Kidney (tissue), 14 donors: ENCODE results near the gene GNRHR. TPM values are rescaled to one million over a fixed set of nuclear protein-coding genes. Genes with fewer than 3 reads are reported as not detected.

Source experiments
- DNase-seq, 5 donors: peaks; one replicate each; pipeline ENCODE4 v3.0.0-alpha.2; 2013 to 2020
- FAIRE-seq: peaks from 2 replicates; lab custom pipeline; 2012; peaks lifted over from hg19 to GRCh38; lab: Jason Lieb, UNC
- H3K27ac ChIP-seq, 2 donors: one replicate each; pipeline ENCODE4 v1.7.0; 2013; ENCODE audit warnings: low read depth in 2 of 2, low read length in 2 of 2, inconsistent platforms in 1 of 2
- H3K27me3 ChIP-seq: one replicate; pipeline ENCODE4 v1.7.1; 2013; ENCODE audit warnings: low read length, inconsistent platforms; ENCODE audit not compliant: control insufficient read depth, insufficient read depth
- H3K36me3 ChIP-seq, 3 donors: one replicate each; pipeline versions ENCODE4 v1.7.0 to v1.7.1; 2013; ENCODE audit warnings: low read length in 3 of 3, control low read depth in 1 of 3, inconsistent platforms in 1 of 3; ENCODE audit not compliant: insufficient read depth in 3 of 3, control insufficient read depth in 2 of 3
- H3K4me1 ChIP-seq, 3 donors: one replicate each; pipeline versions ENCODE4 v1.7.0 to v1.7.1; 2013; ENCODE audit warnings: low read length in 3 of 3, inconsistent platforms in 1 of 3, low read depth in 1 of 3; ENCODE audit not compliant: control insufficient read depth in 2 of 3, insufficient read depth in 2 of 3
- H3K4me3 ChIP-seq, 3 donors: one replicate each; pipeline versions ENCODE4 v1.7.0 to v1.8.1; 2013; ENCODE audit warnings: low read length in 3 of 3, control low read depth in 1 of 3, inconsistent platforms in 1 of 3
- H3K9ac ChIP-seq, 3 donors: one replicate each; pipeline versions ENCODE4 v1.7.0 to v1.7.1; 2013; ENCODE audit warnings: low read length in 3 of 3, control low read depth in 1 of 3, inconsistent platforms in 1 of 3
- H3K9me3 ChIP-seq, 3 donors: one replicate each; pipeline versions ENCODE4 v1.7.0 to v1.7.1; 2013; ENCODE audit warnings: low read length in 3 of 3, control low read depth in 1 of 3, inconsistent platforms in 1 of 3; ENCODE audit not compliant: control insufficient read depth in 2 of 3, insufficient read depth in 1 of 3
- CTCF ChIP-seq: IDR thresholded peaks from 3 replicates; pipeline ENCODE4 v1.5.1; 2012; ENCODE audit warnings: mild to moderate bottlenecking, moderate library complexity, borderline replicate concordance; ENCODE audit not compliant: insufficient read depth; ENCODE audit errors: extremely low read depth
- intact Hi-C: fragments of 100-400 bp; cut with DNase I; formaldehyde crosslinking; loops from one replicate; pipeline ENCODE4 v1.11.1; 2022
- polyA plus RNA-seq: library from polyadenylated mRNA; stranded (reverse); fragments of 350-450 nt; fragmentation: Illumina TruSeq; extraction: RNeasy Lipid Tissue Mini Kit (QIAGEN cat#74804); gene quantifications from one replicate; pipeline ENCODE4 v1.2.3, GENCODE V29; 2014; ENCODE audit warnings: low read depth, low replicate concordance; ENCODE audit not compliant: insufficient read depth
- total RNA-seq: library from RNA; stranded (reverse); fragmentation: NEBNext Ultra II Directional; extraction: Animal tissue kit (Norgen Biotek cat#: 25700); gene quantifications from one replicate; pipeline ENCODE4 v1.2.1, GENCODE V29; 2021
- donor health status: control.
- donor health status: control.
- donor health status: control.
- donor health status: control.
- donor health status: control.
- donor health status: DM: yes; HTN: yes; CAD: no.
- donor health status: Normal renal cell carcinoma (clear cell type).

Gene GNRHR
- total and polyA plus RNA-seq, 2 donors from 2014 or later, result not detected

- Histone ChIP-seq H3K9ac (no peak overlapping the region), H3K4me3 (no peak overlapping the region), H3K27me3 (no peaks in the 10 kb centered on the region), H3K27ac (no peak overlapping the region), H3K4me1 (no peaks in the 10 kb centered on the region), H3K9me3 (no peaks in the 10 kb centered on the region), H3K36me3 (no peaks in the 10 kb centered on the region)
- FAIRE-seq (no peak), DNase-seq (no peak)
- intact Hi-C loops, result no loop called here
- TF ChIP-seq CTCF, result no peak
Observed at GRCh38 chr4:67770422-67770821, 16.2 kb upstream of the GNRHR start.

- no peaks in the 10 kb centered on the region for H3K27me3 ChIP-seq
- no peaks in the 10 kb centered on the region for H3K4me1 ChIP-seq
- H3K9ac ChIP-seq, result no peak overlapping the region
- H3K9me3 ChIP-seq, result no peaks in the 10 kb centered on the region
- FAIRE-seq, result no peak
- H3K27ac ChIP-seq, result no peak overlapping the region
- no peak for TF ChIP-seq CTCF
- H3K36me3 ChIP-seq, result no peaks in the 10 kb centered on the region
- no peak overlapping the region for H3K4me3 ChIP-seq
- no peak for DNase-seq
- intact Hi-C loops, result no loop called here
Observed at GRCh38 chr4:67765928-67766327, 11.7 kb upstream of the GNRHR start.

DNA sequence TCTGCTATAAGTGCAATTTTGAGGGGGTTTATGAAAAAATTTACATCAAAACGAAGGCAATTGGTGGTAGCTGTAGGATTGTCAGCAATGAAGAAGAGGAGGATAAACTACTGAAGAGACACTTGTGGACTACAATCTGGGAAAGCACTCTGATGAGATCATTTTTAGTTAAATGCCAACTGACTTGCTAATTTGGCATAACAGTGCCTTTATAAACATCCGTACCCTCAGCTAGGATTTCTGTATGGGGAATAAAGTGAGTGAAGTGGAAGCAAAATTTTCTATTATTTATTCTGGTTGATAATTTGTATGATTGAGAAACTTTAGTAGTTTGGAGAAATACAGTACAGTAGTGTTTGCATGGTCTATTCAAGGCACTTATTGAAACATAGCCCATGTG, 11.2 kb upstream of the GNRHR start:
- DNase-seq, result no peak
- H3K9ac ChIP-seq, result no peak overlapping the region

More for the DNA sequence above, 11.2 kb upstream of the GNRHR start:
- no peak for TF ChIP-seq CTCF
- Histone ChIP-seq H3K4me3 (no peak overlapping the region), H3K36me3 (no peaks in the 10 kb centered on the region), H3K4me1 (no peaks in the 10 kb centered on the region), H3K27me3 (no peaks in the 10 kb centered on the region), H3K9me3 (no peaks in the 10 kb centered on the region), H3K27ac (no peak overlapping the region)
- intact Hi-C loops, result no loop called here
- no peak for FAIRE-seq
